ENCODE measurements around the gene MED13L.

GRCh38 chr12:115998794-115999478, 278.6 kb downstream of the MED13L start:
- TF ChIP-seq CTCF (IDR thresholded peaks at IDR 0.05) (no peak), POLR2A (IDR thresholded peaks at IDR 0.05) (no peak)
